GM21723 (cell line): ENCODE results near the gene CBY3.
A peak's percentile ranks its signal among the peaks of the same experiment; 100 is the strongest.
"Not testable (repeated sequence)": the region's sequence is repeated elsewhere in the genome, so short reads cannot be mapped to it uniquely, and the experiment has no call there.

Source experiments
- ATAC-seq: cut with Tn5 transposase; IDR thresholded peaks from one replicate; pipeline ENCODE4 v1.9.1; 2021; ENCODE audit warnings: mild to moderate bottlenecking, moderate library complexity; ENCODE audit not compliant: unreplicated experiment

Gene CBY3

DNA sequence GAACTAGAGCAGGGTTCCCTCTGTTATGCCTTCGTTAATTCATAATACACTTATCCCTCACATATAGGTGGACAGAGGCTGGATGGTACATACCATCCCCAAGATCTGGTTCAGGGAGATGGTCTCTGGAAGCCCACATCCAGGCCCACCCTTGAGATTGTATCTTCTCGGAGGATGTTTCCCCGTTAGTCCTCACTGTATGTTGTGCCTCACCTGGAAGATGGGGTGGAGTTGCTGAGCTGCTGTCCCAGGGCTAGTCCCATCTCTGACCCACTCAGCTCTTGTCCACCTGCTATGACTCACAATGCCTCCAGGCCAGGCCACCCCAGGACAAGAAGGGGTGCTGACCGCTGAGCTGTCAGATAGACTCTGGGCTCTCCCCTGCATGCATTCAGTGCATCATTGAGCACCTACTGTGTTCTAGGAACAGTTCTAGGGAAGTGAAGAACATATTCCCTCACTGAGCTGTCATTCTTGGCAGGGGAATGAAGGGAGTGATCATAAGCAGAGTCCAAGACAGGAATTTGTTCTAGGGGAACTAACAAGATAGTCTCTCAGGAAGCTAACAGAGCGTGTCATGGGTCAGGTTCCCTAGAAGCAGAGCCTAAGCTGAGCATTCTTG, at the start of gene CBY3:
CBY3 (minus strand) TSS at position 255 of the 622 bp plus-strand sequence; CDS start at position 139, 116 bp downstream.
- ATAC-seq = no peak

DNA sequence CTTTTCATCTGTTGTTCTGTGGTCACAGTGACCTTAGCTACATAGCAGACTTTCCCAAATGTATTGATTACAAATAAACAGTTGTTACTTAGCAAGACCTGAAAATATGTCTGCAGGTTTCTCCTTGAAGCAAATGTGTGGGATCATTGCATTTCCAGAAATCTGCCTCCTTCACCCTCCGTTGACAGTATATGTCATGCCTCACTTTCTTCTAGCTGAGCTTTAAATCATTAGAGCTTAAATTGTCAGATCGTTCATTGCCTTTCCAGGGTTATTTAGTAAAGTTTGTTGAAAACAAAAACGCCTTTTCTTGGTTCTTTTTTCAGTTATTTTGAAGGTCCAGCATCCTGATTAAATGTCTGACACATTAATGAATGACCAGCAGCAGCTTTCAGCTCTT, 49.5 kb upstream of the CBY3 start:
- no peak for ATAC-seq

DNA sequence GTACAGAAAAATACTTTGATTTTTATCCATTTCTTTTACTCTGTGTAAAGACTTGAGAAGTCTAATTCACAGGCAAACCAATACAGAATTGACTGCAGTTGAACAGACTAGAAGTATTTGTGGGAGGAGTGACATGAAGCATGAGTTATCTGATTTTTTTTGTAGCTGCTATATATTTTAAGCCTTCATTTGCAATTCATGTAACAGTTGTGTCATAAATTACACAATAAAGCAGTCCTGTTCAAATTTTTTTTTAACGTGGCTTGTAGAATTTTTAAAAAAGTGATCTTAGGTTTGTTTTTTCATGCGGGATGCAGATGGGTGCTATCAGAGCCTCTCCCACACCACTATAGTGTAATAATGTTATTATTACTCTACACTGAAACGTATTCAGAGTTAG, 48.9 kb upstream of the CBY3 start:
- ATAC-seq = no peak

DNA sequence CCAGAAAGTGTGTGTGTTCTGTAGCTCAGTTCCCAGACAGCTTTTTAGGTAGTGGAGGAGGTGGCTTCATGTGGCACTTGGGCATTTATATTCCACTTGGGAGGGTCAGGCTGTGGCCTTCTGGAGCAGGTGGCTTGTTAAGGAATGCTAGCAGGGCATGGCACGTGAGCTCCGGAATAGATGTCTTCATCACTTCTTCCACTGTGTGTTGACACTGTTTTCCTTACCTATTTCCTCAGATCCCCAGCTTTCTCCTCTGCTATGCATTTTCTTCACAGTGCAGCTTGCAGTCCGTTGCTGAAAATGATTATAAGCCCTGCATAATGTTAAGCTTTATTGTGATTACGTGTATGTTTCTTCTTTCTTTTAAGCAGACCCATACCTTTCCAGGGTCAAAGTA, 48.5 kb upstream of the CBY3 start:
- no peak for ATAC-seq

DNA sequence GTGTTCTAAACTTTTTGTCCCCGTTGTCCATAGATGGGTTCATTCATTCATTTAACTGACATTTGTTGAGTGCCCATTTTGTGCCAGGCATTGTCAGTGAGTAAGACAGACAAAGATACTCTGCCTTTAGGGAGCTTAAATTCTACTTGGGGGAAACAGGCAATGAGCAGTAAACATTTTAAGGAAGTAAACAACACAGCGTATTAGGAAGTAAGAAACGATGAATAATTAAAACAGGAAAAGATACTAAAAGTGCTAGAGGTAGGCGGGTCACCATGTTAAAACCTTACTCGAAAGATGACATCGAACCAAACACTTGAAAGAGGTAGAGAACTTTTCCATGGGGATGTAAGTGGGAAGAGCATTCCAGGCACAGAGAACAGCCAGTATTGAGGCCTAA, 46.3 kb upstream of the CBY3 start:
- no peak for ATAC-seq

DNA sequence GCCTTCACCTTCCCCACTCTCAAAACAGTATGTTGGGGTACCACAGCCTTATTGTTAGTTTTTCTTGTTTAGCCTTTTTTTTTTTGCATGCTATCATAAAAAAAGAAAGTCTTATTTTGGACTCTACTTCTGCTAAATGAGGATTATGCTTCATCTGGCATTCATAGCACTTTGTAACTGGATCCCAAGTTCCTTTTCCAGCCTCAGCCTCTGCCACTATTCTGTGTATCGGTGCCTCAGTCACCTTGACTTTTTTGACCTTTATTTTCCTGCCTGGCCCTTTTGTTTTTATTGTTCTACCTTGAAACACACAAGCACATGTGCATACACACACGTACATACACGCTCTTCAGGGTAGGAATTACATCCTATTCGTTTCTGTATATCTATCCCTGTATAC, 43.3 kb upstream of the CBY3 start:
- no peak for ATAC-seq

DNA sequence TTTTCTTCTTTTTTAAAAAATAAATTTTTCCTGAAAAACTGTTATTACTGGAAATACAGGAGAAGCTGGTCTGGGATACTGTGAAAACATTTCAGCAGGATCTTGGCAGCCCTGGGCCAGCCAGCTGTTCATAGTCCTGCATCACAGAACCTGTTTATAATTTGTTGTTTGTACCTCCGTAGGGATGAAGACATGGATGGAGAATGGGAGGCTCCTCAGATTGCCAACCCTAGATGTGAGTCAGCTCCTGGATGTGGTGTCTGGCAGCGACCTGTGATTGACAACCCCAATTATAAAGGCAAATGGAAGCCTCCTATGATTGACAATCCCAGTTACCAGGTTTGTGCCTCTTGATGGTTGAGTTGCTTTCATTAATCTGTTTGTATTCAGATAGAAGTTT, 39.4 kb upstream of the CBY3 start:
- ATAC-seq = no peak

DNA sequence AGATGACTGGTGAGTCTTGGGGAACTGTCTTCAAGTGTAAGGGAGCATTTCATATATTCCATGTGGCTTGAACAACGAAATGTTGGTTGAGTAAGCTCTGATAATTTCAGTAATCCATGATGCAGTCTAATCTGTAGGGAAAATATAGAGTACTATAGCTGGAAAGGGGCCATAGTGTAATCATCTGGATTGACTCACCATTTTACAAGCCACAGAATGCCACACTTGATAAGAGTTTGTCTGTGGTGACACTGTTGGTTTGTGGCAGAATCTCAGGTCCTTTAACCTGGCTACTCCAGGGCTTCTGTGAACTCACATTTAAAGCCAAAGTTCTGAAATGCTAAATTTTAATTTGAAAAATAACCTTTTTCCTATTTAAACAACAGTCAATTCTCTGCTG, 35.5 kb upstream of the CBY3 start:
- ATAC-seq = no peak

DNA sequence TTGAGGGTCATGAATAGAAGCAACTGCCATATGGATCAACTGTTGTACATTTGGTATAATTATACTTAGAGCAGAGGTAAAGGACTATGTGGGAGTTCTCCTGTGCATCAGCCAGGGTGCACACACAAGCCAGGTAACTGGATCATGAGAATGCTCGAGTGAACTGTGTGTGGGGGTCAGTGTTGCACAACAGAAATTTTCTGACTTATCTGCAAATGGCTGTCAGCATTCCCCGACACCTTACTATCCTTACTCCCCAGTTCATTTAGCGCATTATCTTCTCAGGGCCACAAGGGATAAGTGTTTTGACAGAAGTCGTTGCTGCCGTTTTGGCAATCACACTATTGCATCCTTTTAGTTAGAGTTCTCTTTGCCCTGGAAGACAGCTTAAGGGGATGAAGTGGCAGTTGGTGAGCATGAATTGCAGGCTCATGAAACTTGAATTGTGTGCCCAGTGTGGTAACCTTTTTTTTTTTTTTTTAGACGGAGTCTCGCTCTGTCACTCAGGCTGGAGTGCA, 19.6 kb upstream of the CBY3 start:
- ATAC-seq = no peak

DNA sequence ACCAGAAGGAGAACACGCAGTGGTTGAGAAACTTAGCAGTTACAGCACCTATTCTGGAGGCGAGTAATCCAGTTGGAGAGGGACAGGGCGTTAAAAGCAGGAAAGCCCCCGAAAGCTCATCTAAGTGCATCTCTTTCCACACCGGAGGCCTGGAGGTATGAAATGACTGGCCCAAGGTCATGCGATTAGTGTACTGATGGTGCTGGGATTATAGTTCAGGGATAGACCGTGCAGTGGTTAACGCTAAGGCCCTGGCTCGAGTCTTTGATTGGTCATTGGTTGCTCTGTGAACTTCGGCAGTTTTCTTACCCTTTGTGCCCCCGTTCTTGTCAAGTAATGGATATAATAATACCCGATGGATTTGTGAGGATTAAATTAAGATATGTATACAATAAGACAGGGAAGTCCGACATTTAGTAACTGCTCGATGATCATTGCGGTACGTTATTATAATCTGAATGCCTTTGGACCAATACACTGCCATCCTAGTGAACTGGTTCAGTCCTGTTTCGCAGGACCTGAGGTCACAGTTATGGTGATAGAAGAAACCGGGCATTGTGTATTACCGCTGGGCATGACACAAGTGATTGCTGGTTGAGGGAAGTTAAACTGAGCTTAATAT, 18.9 kb upstream of the CBY3 start:
- ATAC-seq = no peak

DNA sequence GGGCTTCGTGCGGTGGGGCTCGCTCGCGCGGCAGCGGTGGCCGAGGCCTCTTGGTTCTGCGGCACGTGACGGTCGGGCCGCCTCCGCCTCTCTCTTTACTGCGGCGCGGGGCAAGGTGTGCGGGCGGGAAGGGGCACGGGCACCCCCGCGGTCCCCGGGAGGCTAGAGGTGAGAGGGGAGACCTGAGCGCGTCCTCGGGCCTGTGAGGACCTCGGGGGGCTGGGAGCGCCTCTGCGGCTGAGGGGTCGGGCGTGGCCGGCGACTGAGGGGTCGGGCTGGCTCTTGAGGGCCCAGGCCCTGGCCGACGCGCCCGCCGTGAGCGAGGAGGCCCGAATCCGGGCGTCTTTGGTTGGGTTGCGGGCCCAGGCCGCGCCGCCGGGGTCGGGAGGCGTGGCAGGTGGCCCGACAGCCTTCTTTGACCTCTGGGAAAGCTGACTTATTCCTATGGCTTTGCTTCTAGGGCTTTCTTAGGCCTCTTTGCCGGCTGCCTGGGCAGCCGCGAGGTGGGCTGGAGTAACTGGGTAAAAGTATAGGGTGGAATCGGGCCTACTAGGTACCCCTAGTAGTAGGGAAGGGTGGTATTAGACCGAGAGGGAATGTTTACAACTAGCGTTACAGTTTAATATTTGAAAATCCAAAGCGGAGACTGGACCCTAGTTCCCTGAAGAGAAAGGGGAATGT, 18.2 kb upstream of the CBY3 start, which contains the start of gene CANX:
CANX (plus strand) TSS at position 33 of the 681 bp plus-strand sequence. CDS start 6,715 bp downstream, outside the sequence.
- ATAC-seq = no peak

DNA sequence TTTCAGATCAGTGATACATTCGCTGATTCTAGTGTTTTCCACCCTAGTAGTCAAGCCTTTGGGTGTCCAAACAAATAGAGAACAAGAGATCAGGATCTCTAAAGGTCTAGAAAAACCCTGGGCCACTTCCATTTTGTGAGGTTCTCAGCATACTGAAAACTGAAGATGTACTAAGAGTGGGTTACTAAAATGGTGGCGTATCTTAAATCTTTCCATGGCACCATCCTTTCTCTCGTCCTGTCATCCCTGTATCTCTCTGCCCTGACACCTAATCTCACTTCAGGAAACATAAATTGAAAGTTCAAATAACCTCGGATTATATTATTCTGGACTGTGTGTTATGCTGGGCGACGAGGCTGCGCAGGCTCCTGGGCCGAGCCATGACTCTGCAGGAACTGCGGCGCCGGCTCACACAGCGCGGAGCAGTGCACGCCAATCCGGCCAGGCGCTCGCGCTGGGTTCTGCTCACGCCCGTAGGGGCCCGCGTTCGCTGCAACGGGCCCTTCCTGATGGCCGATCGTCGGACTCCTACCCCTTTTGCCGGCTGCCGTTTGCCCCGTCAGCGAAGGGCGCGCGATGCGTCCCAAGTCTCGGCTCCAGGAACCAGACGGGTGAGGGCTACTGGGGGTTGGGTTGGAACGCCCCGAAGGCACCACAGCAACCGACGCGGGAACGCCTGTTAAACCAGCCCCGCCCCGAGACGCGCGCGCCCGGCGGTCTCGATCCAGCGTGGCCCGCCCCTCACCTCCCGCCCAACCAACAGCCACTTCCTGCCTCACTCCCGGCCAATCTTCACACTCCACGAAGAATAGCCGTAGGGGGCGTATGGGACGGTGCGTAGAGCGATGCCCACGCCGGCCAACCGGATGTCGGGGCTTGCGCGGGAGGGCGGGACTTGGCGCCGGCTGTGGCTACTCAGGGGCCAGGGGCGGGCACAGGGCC, 17.4 kb upstream of the CBY3 start:
- peak; percentile 92 for ATAC-seq

DNA sequence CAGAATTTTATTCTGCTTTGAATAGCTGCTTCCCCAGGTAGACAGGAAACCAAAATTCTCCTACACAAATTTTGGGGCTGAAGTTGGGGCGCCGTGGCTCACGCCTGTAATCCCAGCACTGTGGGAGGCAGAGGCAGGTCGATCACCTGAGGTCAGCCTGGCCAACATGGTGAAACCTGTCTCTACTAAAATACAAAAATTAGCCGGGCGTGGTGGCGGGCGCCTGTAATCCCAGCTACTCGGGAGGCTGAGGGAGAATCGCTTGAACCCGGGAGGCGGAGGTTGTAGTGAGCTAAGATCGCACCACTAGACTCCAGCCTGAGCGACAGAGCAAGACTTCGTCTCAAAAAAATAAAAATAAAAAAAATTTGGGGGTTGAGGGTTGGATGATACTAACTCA, 16.7 kb upstream of the CBY3 start:
- not testable (repeated sequence) for ATAC-seq

DNA sequence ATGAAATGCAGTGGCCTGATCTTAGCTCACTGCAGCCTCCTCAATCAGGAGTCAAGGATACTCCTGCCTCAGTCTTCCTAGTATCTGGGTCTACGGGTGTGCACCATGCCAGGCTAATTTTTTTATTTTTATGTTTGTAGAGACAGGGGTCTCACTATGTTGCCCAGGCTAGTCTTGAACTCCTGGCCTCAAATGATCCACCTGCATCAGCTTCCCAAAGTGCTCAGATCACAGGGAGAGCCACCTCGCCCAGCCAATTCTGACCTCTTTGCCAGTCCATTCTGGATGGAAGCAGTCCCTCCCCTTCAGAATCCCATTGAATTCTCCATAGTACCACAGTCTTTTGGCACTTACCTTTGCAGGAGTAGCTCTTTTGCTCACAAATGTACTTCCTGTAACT, 16.3 kb upstream of the CBY3 start:
- ATAC-seq = no peak

DNA sequence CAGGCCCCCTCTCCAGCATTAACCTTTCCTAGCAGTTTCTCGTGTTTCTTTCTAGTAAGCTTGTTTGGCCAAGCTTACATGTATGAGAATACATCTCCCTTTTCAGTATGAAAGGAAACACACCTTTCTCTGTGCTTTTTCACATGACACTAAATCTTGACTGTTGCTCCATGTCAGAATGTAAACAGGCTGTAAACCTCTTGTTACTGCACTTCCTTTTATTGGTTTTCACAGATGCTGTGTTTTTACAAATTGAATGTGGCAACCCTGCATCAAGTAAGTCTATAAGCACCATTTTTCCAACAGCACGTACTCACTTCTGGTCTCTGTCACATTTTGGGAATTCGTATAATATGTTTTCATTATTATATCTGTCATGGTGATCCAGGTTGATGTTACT, 15.8 kb upstream of the CBY3 start:
- ATAC-seq = no peak

DNA sequence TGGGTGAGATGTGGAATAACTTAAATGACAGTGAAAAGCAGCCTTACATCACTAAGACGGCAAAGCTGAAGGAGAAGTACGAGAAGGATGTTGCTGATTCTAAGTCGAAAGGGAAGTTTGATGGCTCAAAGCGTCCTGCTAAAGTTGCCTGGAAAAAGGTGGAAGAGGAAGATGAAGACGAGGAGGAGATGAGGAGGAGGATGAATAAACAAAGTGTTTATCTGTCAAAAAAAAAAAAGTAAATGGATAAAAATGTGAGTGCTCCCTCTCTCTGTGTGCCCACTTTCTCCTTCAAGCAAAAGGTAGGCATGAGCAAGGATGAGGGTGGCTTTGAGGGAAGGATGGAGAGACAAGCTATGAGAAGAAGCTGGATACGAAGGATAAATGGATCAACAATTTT, 13.7 kb upstream of the CBY3 start:
- ATAC-seq = no peak

DNA sequence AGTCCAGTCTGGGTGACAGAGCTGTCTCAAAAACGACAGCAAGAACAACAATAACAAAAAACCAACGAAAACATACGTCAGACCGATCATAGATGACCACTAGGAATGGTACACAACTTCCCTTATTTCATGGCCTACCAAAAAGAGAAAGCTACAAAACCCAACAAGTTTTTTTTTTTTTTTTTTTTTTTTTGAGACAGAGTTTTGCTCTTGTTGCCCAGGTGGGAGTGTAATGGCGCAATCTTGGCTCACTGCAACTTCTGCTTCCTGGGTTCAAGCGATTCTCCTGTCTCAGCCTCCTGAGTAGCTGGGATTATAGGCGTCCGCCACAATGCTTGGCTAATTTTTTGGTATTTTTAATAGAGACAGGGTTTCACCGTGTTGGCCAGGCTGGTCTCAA, 8.4 kb upstream of the CBY3 start:
- ATAC-seq = not testable (repeated sequence)

DNA sequence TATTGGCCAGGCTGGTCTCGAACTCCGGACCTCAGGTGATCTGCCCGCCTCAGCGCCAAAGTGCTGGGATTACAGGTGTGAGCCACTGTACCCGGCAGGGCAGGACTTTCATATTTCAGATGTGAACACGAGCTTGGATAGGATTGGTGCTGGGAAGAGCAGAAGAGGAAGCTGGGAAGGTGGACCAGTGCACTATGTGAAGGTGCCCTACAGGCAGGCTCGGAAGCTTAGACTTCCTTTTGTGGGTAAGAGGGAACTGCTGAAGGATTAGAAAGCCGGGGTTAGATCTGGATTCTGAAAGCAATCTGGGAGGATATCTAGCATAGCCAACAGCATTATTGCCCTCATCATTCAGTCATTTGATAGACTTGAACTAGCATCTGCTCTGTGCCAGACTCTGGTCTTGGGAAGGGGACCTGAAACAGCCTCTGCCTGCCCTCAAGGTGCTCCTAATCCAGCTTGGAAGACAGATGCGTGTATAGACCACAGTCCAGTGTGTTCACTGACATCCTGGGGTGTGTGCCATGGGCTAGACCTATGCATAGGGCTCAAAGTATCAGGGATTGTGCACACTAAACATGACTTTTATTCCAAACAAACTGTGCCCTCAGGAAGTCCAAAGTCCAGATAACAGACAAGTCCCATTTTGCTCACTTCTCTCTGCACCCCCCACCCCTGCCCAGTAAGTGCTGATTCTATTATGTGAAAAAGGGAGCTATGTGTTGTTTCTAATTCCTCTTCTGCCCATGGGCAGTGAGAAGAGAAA, 637 bp downstream of the CBY3 start:
- ATAC-seq = no peak

DNA sequence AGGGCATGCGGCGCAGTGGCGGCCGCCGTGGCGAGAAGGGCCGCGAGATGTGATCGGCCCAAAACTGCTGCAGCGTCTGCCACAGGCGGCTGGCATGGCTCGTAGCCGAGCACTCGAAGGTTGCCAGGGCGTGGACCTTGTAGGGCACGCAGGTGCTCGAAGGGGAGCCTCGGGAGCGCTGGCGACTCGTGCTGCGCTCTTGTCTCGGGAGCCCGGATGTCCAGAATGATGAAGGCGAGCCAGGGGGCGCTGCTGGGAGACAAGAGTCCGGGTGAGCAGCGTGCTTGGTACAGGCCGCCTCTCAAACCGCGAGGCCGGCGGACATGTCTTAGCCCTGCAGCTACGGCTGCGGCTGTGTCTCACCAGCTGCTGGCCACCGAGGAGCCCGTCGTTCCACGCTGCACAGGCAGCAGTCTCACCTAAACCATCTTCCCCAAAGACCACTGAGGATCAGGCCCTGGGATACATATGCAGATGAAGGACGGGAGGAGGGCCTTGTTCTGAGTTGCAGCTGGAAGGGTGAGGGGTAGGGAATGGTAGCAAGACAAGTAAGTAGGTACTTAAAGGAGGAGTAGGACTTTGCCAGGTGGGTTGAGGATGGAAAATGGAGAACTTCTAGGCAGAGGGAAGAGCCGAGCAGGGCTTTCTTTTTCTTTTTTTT, 1.7 kb downstream of the CBY3 start:
- ATAC-seq = peak; percentile 23
